ENCODE results near the gene CEMIP.

Gene CEMIP

DNA sequence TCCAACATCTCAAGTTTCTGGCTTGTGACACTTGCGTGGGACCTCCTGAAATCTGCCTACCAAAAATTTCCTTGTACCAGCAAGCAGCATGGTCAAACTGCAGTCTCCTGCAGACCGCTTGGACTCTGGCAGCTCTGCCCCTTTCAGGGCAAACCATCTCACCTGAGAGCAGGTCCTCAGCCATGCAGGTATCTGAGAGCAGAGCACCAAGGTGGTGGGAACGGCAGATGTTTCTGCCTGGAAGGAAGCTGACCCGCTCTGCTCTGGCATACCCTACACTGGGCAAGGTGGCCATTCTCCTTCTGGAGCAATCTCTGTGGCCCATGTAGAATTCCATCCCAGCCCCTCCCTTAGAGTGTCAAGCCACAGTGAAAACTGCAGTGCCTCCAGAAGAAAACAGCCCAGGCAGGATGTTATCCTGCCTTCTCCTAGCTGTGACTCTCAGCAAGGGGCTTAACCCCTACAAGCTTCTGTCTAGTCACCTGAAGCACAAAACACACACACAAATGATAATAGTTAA, 188.9 kb downstream of the CEMIP start:
- ChIA-PET CTCF (interaction anchor here (1.0 to 6.9 kb wide), 13 partner anchors 9 to 514 kb away, joined by 3 to 77 read pairs (median 6); partner anchors contain the start of gene CEMIP), POLR2A (no interaction called here)
- DNase-seq (ENCODE audit: extremely low spot score), result no peak
- TF ChIP-seq, protein P1, sequence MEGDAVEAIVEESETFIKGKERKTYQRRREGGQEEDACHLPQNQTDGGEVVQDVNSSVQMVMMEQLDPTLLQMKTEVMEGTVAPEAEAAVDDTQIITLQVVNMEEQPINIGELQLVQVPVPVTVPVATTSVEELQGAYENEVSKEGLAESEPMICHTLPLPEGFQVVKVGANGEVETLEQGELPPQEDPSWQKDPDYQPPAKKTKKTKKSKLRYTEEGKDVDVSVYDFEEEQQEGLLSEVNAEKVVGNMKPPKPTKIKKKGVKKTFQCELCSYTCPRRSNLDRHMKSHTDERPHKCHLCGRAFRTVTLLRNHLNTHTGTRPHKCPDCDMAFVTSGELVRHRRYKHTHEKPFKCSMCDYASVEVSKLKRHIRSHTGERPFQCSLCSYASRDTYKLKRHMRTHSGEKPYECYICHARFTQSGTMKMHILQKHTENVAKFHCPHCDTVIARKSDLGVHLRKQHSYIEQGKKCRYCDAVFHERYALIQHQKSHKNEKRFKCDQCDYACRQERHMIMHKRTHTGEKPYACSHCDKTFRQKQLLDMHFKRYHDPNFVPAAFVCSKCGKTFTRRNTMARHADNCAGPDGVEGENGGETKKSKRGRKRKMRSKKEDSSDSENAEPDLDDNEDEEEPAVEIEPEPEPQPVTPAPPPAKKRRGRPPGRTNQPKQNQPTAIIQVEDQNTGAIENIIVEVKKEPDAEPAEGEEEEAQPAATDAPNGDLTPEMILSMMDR (IDR thresholded peaks at IDR 0.05; ENCODE audit: control extremely low read depth, extremely low read depth, low read depth, missing control alignments), result no peak

DNA sequence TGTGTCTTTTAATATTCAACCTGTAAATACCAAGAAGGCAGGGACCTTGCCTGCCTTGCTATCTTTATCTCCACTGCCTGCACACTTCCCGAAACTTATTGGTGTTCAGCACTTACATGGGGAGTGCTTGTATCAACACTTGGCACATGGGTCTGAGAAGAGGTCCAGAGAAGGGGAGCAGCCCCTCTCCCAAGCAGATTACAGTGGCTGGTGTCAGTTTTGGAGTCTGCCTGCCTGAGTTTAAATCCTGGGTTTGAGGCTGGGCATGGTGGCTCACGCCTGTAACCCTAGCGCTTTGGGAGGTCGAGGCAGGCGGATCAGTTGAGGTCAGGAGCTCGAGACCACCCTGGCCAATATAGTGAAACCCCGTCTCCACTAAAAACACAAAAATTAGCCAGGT, 190.1 kb downstream of the CEMIP start:
- DNase-seq (ENCODE audit: extremely low spot score), result no peak
- CTCF ChIA-PET, result interaction anchor here (0.6 to 6.9 kb wide), 31 partner anchors 8 to 520 kb away, joined by 3 to 77 read pairs (median 4); partner anchors contain the start of gene CEMIP
- POLR2A ChIA-PET, result no interaction called here

DNA sequence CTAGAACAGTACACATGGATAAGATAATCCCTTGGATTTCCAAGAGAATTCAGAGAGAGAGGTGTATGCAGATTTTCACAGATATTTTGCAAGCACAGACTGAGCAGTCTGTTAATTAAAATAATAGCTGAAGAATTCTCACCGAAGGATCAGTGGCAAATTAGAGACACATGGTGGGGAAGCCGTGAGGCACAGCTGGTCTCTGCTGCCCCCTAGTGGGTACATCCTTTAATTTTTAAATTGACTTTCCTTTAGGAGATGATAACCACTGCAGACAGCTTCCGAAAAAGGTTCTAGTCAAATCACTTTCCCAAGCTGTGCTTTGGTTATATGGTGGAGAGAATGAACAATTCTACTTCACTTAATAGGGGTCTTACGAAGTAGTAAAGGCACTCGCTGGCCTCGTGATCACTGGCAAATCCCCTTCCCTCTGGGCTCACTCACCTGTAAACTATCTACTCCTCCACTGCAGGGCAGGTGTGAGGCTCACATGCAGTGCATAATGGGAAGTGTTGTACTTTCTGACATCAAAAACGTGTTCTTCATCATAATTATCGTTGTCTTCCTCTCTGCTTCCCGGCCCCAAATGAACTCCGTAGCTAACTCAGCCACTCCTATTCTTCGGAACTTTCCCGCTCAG, 191.0 kb downstream of the CEMIP start:
- POLR2A ChIA-PET, result no interaction called here
- DNase-seq (ENCODE audit: extremely low spot score), result peak; percentile 56
- TF ChIP-seq, protein P1 (IDR thresholded peaks at IDR 0.05; ENCODE audit: control extremely low read depth, extremely low read depth, low read depth, missing control alignments), result peak; percentile 53
- CTCF ChIA-PET, result interaction anchor here (0.5 to 6.9 kb wide), 37 partner anchors 10 to 726 kb away, joined by 3 to 77 read pairs (median 4); no protein-coding TSS in a partner anchor

More for the DNA sequence above, 190.1 kb downstream of the CEMIP start:
- TF ChIP-seq, protein P1 (IDR thresholded peaks at IDR 0.05; ENCODE audit: control extremely low read depth, extremely low read depth, low read depth, missing control alignments), result no peak

DNA sequence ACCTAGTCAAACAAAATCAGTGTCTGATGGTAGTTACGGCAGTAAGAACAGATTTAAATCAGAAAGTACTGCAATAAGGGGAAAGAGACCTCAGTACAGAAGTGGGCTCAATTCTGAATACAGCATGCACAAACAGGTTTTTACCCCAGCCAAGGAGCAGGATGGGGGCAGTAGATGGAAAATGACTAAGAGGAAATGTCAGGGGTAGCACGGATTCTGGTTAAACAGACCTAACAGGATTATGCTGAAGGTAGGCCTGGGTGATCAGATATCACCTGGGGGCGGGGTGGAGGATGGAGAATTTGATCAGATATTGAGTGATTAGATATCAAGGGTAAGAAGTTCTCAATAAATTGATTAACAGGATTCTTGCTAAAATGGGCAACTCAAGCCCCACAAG, 191.5 kb downstream of the CEMIP start:
- TF ChIP-seq, protein P1 (IDR thresholded peaks at IDR 0.05; ENCODE audit: control extremely low read depth, extremely low read depth, low read depth, missing control alignments), result no peak
- POLR2A ChIA-PET, result no interaction called here
- no peak for DNase-seq (ENCODE audit: extremely low spot score)
- CTCF ChIA-PET, result interaction anchor here (0.6 to 6.9 kb wide), 29 partner anchors 9 to 727 kb away, joined by 3 to 77 read pairs (median 4); no protein-coding TSS in a partner anchor

DNA sequence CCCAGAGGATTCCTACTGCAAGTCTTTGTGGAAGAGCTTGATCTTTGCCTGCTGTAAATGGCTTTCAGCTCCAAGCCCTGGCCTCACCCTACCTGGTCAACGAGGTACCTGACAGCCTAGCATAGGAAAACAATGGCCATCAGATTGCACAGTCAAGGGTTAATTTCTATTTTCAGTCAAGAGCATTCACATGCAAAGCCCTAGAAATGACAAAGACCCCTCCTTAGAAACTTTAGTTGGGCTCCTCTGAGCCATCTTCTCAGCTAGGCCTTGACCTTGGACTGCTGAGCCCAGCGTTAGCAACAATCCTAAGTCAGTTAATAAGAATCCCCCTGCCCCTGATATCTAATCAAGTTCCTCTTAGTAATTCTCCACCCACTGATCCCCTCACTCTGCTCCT, 192.0 kb downstream of the CEMIP start:
- no peak for DNase-seq (ENCODE audit: extremely low spot score)
- POLR2A ChIA-PET, result no interaction called here
- TF ChIP-seq, protein P1 (IDR thresholded peaks at IDR 0.05; ENCODE audit: control extremely low read depth, extremely low read depth, low read depth, missing control alignments), result no peak
- CTCF ChIA-PET, result interaction anchor here (1.4 to 6.9 kb wide), 9 partner anchors 9 to 515 kb away, joined by 5 to 77 read pairs (median 19); no protein-coding TSS in a partner anchor

DNA sequence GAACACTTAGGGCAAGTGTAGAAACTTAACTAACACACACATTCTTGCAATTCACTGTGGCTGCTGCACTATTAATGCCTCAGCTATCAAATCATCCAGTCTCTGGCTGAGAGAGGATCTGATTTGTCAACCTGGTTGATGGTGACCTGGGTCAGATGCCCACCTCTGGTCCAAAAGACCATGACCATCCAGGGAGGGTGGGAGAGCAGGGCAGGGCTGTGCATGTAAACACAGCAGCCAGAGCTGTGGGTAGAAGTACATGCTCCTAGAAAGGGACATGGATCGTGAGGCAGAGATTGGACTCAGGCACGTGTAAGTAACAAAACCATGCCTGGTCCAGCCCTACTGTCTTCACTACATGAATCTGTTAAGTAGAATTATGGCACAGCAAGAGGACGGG, 193.1 kb downstream of the CEMIP start:
- no peak for DNase-seq (ENCODE audit: extremely low spot score)
- CTCF ChIA-PET, result interaction anchor here (1.0 to 6.9 kb wide), 5 partner anchors 10 to 295 kb away, joined by 3 to 77 read pairs (median 10); no protein-coding TSS in a partner anchor
- POLR2A ChIA-PET, result no interaction called here
- TF ChIP-seq, protein P1 (IDR thresholded peaks at IDR 0.05; ENCODE audit: control extremely low read depth, extremely low read depth, low read depth, missing control alignments), result no peak

All from GM10248 (cell line).